Transverse colon (tissue), 3 donors: Measurements from ENCODE around the gene SMIM10L2A.

Experiments used
- CTCF ChIP-seq, 5 experiments: fragments of 200-600 bp in 3 of 5; fragments of 450-650 bp in 2 of 5; sonication (generic) in 3 of 5; IDR thresholded peaks; 1 replicate in 2 of 5; 2 replicates in 3 of 5; pipeline ENCODE4 v1.5.1; 2016 to 2017; ENCODE audit warnings: antibody characterized with exemption in 5 of 5, inconsistent platforms in 3 of 5, mild to moderate bottlenecking in 2 of 5, moderate library complexity in 1 of 5
- POLR2A ChIP-seq: fragments of 450-650 bp; IDR thresholded peaks from one replicate; pipeline ENCODE4 v1.6.1; 2016; ENCODE audit warnings: antibody characterized with exemption, mild to moderate bottlenecking, moderate library complexity

- TF ChIP-seq CTCF (IDR thresholded peaks at IDR 0.05) (no peak), POLR2A (no peak)
These were observed 16.9 kb downstream of the SMIM10L2A start for GRCh38 chrX:135438734-135439043.
